ENCODE measurements around the gene ENGASE. TPM values are rescaled to one million over a fixed set of nuclear protein-coding genes. Genes with fewer than 3 reads are reported as not detected.

ENGASE gene
- total and polyA plus RNA-seq, 2 experiments from 2014 or later = 9.0 to 27.1 TPM

- TF ChIP-seq CREB1 (CRISPR knock-in tag; IDR thresholded peaks at IDR 0.05; ENCODE audit: low read depth) (no peak), STAT1 (IDR thresholded peaks at IDR 0.05; ENCODE audit: unreplicated experiment) (no peak), ZNF114 (CRISPR knock-in tag; IDR thresholded peaks at IDR 0.05) (no peak), EZH2 (IDR thresholded peaks at IDR 0.05; ENCODE audit: low read depth, unreplicated experiment) (no peak), ETS1 (IDR thresholded peaks at IDR 0.05) (no peak), CTCF (conservative IDR thresholded peaks at IDR 0.05; ENCODE audit: low read depth in 2 of 2) (no peak)
These were observed 10.6 kb upstream of the ENGASE start (continued) for GRCh38 chr17:79064026-79064425.

- peaks cover 7% of the 10 kb centered on the region for H3K27me3 Mint-ChIP-seq (ENCODE audit: insufficient read depth, low read depth, poor library complexity)
- H3K4me3 Mint-ChIP-seq = no peak overlapping the region
- peak; percentile 64 for ATAC-seq
- Histone ChIP-seq H3K27ac (ENCODE audit: low read depth) (no peak overlapping the region), H2AFZ (no peak overlapping the region), H3K36me3 (ENCODE audit: insufficient read depth) (no peaks in the 10 kb centered on the region), H3F3A (replicated peaks; ENCODE audit: low read depth) (no peaks in the 10 kb centered on the region), H3K79me2 (replicated peaks; ENCODE audit: insufficient read depth) (no peaks in the 10 kb centered on the region), H4K20me1 (replicated peaks; ENCODE audit: insufficient read depth) (no peaks in the 10 kb centered on the region), H3K4me1 (ENCODE audit: insufficient read depth) (no peaks in the 10 kb centered on the region), H3K9me2 (ENCODE audit: insufficient read depth) (no peaks in the 10 kb centered on the region), H3K4me2 (no peak overlapping the region), H3K27me3 (ENCODE audit: insufficient read depth) (no peaks in the 10 kb centered on the region), H3K4me3 (no peak overlapping the region)
- H3K27ac Mint-ChIP-seq = no peak overlapping the region
- no peaks in the 10 kb centered on the region for H3K9me3 Mint-ChIP-seq
- TF ChIP-seq CTCF (conservative IDR thresholded peaks at IDR 0.05; ENCODE audit: low read depth in 2 of 2) (peak; percentile 78 to 89), NANOG (IDR thresholded peaks at IDR 0.05; ENCODE audit: borderline replicate concordance) (no peak)
- DNase-seq (ENCODE audit: low spot score) = peak; percentile 77
- H3K36me3 Mint-ChIP-seq (ENCODE audit: low read depth) = no peaks in the 10 kb centered on the region
- no peaks in the 10 kb centered on the region for H3K4me1 Mint-ChIP-seq
These were observed 9.4 kb upstream of the ENGASE start for GRCh38 chr17:79065105-79065670.

GRCh38 chr17:79066963-79067362 is 7.7 kb upstream of the ENGASE start:
- no peaks in the 10 kb centered on the region for H4K20me1 ChIP-seq (replicated peaks; ENCODE audit: insufficient read depth)
- no peaks in the 10 kb centered on the region for H3K36me3 ChIP-seq (ENCODE audit: insufficient read depth)
- Mint-ChIP-seq H3K36me3 (ENCODE audit: low read depth) (no peaks in the 10 kb centered on the region), H3K27ac (no peak overlapping the region), H3K4me3 (no peak overlapping the region), H3K27me3 (ENCODE audit: insufficient read depth, low read depth, poor library complexity) (peaks cover 9% of the 10 kb centered on the region), H3K4me1 (no peaks in the 10 kb centered on the region), H3K9me3 (no peaks in the 10 kb centered on the region)
- no peaks in the 10 kb centered on the region for H3K9me2 ChIP-seq (ENCODE audit: insufficient read depth)
- no peak overlapping the region for H3K4me2 ChIP-seq
- no peak for ATAC-seq
- no peak for DNase-seq (ENCODE audit: low spot score)
- H3K4me1 ChIP-seq (ENCODE audit: insufficient read depth) = no peaks in the 10 kb centered on the region
- H3K27ac ChIP-seq (ENCODE audit: low read depth) = no peak overlapping the region
- H2AFZ ChIP-seq = no peak overlapping the region
- no peak overlapping the region for H3K4me3 ChIP-seq
- H3K27me3 ChIP-seq (ENCODE audit: insufficient read depth) = no peaks in the 10 kb centered on the region
- no peaks in the 10 kb centered on the region for H3K79me2 ChIP-seq (replicated peaks; ENCODE audit: insufficient read depth)
- no peaks in the 10 kb centered on the region for H3F3A ChIP-seq (replicated peaks; ENCODE audit: low read depth)
- TF ChIP-seq ZNF462 (CRISPR knock-in tag; IDR thresholded peaks at IDR 0.05) (no peak), EZH2phosphoT487 (IDR thresholded peaks at IDR 0.05; ENCODE audit: unreplicated experiment) (no peak)

Measured in GM23338 (cell line).